Right lobe of liver (tissue), 4 donors: ENCODE measurements around the gene RSAD2.

ENCODE experiments used
- POLR2A ChIP-seq: fragments of 450-650 bp; IDR thresholded peaks from one replicate; pipeline ENCODE4 v1.6.1; 2017; ENCODE audit warnings: antibody characterized with exemption, mild to moderate bottlenecking
- TF ChIP-seq, protein P1 (sequence below), 4 donors: fragments of 200-600 bp in 3 of 4; fragments of 450-650 bp in 1 of 4; IDR thresholded peaks; one replicate each; pipeline versions ENCODE4 v1.5.1 to v1.8.0; 2016 to 2022; ENCODE audit warnings: antibody characterized with exemption in 4 of 4, mild to moderate bottlenecking in 2 of 4
- donor health status: DM: no; HTN: no; CAD: no.
- donor health status: DM: no; HTN: no; CAD: no.
- donor health status: DM: no; HTN: yes; CAD: no.

DNA sequence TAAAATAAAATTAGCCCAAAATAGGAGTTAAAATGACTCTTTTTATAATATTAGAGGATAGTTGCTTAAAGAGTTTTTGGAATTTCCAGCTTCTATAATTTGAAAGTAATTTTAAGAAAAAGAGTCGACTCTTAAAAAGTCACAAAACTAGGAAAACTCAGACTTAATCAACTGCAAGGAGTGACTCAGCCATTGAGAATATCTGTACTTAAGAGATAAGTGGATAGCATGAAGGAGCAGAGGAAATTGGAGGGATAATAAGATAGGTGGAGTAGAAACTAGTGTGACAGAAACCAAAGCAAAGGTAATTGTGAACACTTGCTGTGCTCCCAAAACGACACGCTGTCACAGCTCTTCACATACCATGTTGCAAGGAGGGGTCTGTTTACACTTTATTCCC is 8.4 kb downstream of the RSAD2 start:
- TF ChIP-seq, protein P1, sequence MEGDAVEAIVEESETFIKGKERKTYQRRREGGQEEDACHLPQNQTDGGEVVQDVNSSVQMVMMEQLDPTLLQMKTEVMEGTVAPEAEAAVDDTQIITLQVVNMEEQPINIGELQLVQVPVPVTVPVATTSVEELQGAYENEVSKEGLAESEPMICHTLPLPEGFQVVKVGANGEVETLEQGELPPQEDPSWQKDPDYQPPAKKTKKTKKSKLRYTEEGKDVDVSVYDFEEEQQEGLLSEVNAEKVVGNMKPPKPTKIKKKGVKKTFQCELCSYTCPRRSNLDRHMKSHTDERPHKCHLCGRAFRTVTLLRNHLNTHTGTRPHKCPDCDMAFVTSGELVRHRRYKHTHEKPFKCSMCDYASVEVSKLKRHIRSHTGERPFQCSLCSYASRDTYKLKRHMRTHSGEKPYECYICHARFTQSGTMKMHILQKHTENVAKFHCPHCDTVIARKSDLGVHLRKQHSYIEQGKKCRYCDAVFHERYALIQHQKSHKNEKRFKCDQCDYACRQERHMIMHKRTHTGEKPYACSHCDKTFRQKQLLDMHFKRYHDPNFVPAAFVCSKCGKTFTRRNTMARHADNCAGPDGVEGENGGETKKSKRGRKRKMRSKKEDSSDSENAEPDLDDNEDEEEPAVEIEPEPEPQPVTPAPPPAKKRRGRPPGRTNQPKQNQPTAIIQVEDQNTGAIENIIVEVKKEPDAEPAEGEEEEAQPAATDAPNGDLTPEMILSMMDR (IDR thresholded peaks at IDR 0.05) = no peak
- no peak for TF ChIP-seq POLR2A
